HL-60 (cell line): ENCODE data around the gene FAU.

Experiments used
- DNase-seq, 2 experiments: peaks; one replicate each; pipeline ENCODE4 v3.0.0-alpha.2; 2010 to 2020; ENCODE audit warnings: low read depth in 1 of 2, low spot score in 1 of 2
- H3K27ac ChIP-seq: fragments of 250-450 bp; sonication (Bioruptor Pico); replicated peaks from 2 replicates; pipeline ENCODE4 v1.5.1; 2020; ENCODE audit warnings: mild to moderate bottlenecking, moderate library complexity
- H3K27me3 ChIP-seq: fragments of 250-450 bp; sonication (Bioruptor Pico); 2 replicates; pipeline ENCODE4 v1.5.1; 2021; ENCODE audit warnings: mild to moderate bottlenecking, moderate library complexity; ENCODE audit not compliant: insufficient read depth, poor library complexity, severe bottlenecking
- H3K4me3 ChIP-seq: replicated peaks from 2 replicates; pipeline ENCODE4 v1.5.1; 2011; ENCODE audit warnings: mild to moderate bottlenecking, control low read depth, low read length; ENCODE audit not compliant: insufficient read depth
- GABPA ChIP-seq: IDR thresholded peaks from 2 replicates; pipeline ENCODE4 v1.6.1; 2012; ENCODE audit warnings: low read depth
- POLR2AphosphoS5 ChIP-seq: IDR thresholded peaks from 2 replicates; pipeline ENCODE4 v1.6.1; 2012; ENCODE audit warnings: low read depth
- SPI1 ChIP-seq: IDR thresholded peaks from 2 replicates; pipeline ENCODE4 v1.6.1; 2012; ENCODE audit warnings: low read depth, mild to moderate bottlenecking, borderline replicate concordance
- TF ChIP-seq, protein P1 (sequence below): IDR thresholded peaks from one replicate; pipeline ENCODE4 v1.5.1; 2011; ENCODE audit warnings: low read length, control low read depth, inconsistent platforms; ENCODE audit not compliant: insufficient read depth
- TF ChIP-seq, protein P2 (sequence below): IDR thresholded peaks from 2 replicates; pipeline ENCODE4 v1.6.1; 2012; ENCODE audit warnings: low read depth; ENCODE audit not compliant: insufficient replicate concordance

Gene FAU

DNA sequence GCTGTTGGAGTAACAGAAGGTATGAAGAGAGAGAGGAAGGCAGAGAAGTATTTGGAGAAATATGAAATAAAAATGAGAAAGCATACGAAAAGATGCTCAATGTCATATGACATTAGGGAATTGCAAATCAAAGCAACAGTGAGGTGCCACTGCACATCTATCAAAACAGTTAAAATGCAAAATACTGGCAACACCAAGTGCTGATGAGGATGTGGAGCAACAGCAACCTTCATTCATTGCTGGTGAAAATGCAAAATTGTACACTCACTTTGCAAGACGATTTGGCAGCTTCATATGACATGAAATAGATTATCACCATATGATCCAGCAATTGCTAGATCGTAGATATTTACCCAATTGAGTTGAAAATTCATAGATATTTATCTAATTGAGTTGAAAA is 38.7 kb upstream of the FAU start:
- no peak for DNase-seq
- Histone ChIP-seq H3K27ac (no peak overlapping the region), H3K27me3 (no peaks in the 10 kb centered on the region), H3K4me3 (no peak overlapping the region)
- no peak for TF ChIP-seq SPI1
- no peak for TF ChIP-seq GABPA
- no peak for TF ChIP-seq POLR2AphosphoS5
- TF ChIP-seq, protein P1, sequence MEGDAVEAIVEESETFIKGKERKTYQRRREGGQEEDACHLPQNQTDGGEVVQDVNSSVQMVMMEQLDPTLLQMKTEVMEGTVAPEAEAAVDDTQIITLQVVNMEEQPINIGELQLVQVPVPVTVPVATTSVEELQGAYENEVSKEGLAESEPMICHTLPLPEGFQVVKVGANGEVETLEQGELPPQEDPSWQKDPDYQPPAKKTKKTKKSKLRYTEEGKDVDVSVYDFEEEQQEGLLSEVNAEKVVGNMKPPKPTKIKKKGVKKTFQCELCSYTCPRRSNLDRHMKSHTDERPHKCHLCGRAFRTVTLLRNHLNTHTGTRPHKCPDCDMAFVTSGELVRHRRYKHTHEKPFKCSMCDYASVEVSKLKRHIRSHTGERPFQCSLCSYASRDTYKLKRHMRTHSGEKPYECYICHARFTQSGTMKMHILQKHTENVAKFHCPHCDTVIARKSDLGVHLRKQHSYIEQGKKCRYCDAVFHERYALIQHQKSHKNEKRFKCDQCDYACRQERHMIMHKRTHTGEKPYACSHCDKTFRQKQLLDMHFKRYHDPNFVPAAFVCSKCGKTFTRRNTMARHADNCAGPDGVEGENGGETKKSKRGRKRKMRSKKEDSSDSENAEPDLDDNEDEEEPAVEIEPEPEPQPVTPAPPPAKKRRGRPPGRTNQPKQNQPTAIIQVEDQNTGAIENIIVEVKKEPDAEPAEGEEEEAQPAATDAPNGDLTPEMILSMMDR = no peak
- TF ChIP-seq, protein P2, sequence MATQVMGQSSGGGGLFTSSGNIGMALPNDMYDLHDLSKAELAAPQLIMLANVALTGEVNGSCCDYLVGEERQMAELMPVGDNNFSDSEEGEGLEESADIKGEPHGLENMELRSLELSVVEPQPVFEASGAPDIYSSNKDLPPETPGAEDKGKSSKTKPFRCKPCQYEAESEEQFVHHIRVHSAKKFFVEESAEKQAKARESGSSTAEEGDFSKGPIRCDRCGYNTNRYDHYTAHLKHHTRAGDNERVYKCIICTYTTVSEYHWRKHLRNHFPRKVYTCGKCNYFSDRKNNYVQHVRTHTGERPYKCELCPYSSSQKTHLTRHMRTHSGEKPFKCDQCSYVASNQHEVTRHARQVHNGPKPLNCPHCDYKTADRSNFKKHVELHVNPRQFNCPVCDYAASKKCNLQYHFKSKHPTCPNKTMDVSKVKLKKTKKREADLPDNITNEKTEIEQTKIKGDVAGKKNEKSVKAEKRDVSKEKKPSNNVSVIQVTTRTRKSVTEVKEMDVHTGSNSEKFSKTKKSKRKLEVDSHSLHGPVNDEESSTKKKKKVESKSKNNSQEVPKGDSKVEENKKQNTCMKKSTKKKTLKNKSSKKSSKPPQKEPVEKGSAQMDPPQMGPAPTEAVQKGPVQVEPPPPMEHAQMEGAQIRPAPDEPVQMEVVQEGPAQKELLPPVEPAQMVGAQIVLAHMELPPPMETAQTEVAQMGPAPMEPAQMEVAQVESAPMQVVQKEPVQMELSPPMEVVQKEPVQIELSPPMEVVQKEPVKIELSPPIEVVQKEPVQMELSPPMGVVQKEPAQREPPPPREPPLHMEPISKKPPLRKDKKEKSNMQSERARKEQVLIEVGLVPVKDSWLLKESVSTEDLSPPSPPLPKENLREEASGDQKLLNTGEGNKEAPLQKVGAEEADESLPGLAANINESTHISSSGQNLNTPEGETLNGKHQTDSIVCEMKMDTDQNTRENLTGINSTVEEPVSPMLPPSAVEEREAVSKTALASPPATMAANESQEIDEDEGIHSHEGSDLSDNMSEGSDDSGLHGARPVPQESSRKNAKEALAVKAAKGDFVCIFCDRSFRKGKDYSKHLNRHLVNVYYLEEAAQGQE = no peak

DNA sequence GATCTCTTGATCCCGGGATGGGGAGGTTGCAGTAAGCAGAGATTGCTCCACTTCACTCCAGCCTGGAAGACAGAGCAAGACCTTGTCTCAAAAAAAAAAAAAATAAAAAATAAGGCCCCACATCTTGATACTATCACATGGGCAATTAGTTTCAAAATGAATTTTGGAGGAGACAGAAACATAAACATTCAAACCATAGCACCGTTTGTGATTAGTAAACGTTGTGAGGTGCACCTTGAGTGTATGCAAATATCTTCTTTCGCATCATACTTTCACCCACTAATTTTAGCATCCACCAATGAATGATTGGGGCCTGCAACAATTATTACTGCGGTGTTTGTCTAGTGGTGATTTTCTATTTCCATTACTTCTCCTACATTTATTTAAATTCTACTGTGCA is 37.1 kb upstream of the FAU start:
- TF ChIP-seq SPI1 (no peak), GABPA (no peak), POLR2AphosphoS5 (no peak)
- TF ChIP-seq, protein P1 = no peak
- TF ChIP-seq, protein P2 = no peak
- H3K27ac ChIP-seq = no peak overlapping the region
- no peaks in the 10 kb centered on the region for H3K27me3 ChIP-seq
- H3K4me3 ChIP-seq = no peak overlapping the region
- no peak for DNase-seq

DNA sequence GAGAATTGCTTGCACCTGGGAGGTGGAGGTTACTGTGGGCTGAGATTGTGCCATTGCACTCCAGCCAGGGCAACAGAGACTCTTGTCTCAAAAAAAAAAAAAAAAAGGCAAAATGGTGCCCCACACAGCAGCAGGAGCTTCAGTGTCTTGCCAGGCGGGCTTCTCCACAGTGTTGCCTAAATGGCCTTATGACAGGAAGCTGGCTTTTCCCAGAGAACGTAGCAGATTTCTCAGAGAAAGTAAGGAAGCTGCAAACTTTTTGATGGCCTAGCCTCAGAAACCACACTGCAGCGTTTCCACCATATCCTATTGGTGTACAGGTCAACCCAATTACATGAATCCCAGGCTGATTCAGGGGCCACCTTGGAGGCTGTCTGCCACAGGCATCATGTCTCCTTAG is 35.4 kb upstream of the FAU start:
- no peak overlapping the region for H3K4me3 ChIP-seq
- no peak for DNase-seq
- no peak overlapping the region for H3K27ac ChIP-seq
- TF ChIP-seq GABPA (no peak), SPI1 (no peak), POLR2AphosphoS5 (no peak)
- TF ChIP-seq, protein P2 = no peak
- TF ChIP-seq, protein P1 = no peak
- H3K27me3 ChIP-seq = no peaks in the 10 kb centered on the region
